Measurements from ENCODE around the gene SEC16A.
"Not testable (repeated sequence)": the region's sequence is repeated elsewhere in the genome, so short reads cannot be mapped to it uniquely, and the experiment has no call there.

Gene SEC16A

DNA sequence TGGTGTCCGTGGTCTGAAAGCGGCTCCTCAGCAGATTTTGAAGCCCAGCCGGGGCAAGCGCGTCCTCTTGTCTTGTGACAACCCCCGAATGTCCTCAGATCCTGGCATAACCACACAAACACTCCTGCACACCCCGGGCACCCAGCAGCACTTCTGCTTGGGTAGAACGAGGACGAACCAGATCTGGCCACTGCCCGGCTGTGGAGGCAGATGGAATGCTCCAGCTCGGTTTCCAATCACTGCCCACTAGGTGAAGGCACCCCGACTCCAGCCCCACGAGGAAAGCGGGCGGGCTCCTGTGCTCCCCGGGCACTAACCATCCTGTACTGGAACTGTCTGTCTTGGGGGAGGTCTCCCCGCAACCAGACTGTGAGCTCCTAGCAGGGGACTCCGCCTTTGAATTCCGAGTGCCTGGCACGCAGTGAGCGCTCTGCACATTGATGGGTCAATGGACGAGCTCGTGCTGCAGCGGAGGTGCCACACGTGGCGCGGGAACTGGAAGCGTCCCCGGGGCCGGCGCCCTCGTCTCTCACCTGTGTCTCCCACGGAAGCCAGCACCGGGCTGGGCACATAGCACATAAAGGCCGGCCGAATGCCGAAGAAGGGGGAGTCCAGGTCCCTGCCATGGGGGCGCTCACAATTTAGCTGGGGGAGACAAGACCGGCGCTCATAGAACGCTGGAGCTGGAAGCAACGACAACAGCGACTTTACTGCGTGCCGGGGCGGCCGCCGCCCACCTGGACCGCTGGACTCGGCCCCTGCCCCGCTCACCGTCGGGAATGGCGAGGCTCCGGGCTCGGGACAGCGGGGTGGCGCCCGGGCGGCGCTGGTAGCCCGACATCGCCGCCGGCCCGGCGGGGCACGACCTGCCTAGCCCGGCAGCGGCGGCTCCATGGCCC is 73.0 kb downstream of the SEC16A start:
- intact Hi-C loops (cut with DNase I): loop anchor here (1.0 to 5.0 kb wide), 2 partner anchors 10 to 72 kb away; partner anchors contain the start of genes SEC16A and SNAPC4
- peak in 4 of 10 donors; percentile 31 to 92 (median 42) for DNase-seq

DNA sequence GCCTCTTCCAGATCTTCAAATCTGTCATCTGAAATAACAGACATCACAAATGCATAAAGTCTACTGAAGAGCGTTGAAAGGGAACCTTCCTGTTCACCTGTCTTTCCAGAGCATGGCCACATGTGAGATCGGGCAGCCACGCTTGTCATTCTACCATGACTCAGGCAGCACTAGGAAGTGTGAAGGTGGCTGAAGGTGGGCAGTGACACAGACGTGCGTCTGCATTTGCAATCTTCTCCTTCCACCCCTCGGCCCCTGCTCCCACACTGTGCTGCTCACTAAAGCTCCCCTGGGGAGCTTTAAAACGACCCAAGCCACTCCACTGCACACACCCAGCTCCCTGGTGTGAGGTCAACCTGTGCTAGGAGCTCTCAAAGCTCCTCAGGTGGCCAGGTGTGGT is 74.9 kb downstream of the SEC16A start:
- DNase-seq: no peak
- intact Hi-C loops (cut with DNase I): no loop called here

- DNase-seq: peak in 1 of 10 donors; percentile 73
- intact Hi-C loops (cut with DNase I): not testable (repeated sequence)
Observed at GRCh38 chr9:136407061-136407460, 75.8 kb downstream of the SEC16A start.

GRCh38 chr9:136405904-136406303 is 76.9 kb downstream of the SEC16A start:
- intact Hi-C loops (cut with DNase I): not testable (repeated sequence)

GRCh38 chr9:136405481-136405880 is 77.4 kb downstream of the SEC16A start:
- intact Hi-C loops (cut with DNase I): no loop called here
- DNase-seq: no peak

More at GRCh38 chr9:136405904-136406303, 76.9 kb downstream of the SEC16A start:
- not testable (repeated sequence) for DNase-seq

- intact Hi-C loops (cut with DNase I): no loop called here
- DNase-seq: peak in 1 of 10 donors; percentile 73
Observed at GRCh38 chr9:136404801-136405136, 78.1 kb downstream of the SEC16A start.

DNA sequence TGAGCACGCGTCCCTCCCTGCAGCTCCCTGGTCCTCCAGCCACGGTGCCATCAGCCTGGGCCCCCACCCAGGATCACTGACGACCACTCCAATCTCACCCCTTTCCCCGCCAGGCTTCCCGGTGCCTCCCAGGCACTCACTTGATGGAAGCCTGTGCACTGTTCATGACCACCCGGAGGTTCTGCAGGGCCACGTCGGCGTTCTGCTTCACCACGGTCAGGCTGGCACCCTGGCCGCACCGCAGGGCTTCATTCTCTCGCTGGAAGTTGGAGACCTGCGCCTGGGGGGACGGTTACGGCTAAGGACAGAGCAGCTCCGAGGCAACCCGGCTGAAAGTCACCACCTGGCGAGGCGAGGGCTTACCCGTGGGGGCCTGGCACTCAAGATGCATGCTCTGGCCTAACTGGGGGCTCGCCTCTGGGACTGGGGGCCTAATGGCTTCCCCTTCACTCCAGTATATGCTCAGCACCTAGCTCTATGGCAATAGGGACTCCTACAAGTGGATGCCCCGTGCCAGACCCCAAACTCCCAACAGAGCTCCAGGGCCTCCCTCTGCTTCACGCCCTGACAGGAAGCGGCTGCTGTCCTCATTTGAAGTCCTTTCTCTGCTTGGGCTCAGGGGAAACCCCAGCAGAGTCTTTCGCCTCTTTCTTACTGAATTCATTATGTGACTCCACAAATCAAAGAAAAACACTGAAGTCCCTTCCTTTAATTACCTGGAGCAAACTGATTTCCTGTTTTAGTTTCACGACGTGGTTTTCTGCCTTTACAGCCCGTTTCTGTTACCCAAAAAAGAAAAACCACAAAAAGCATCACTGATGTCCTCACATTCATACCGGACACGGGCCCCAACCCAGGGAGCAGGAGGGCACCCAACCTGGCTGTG is 78.7 kb downstream of the SEC16A start:
- intact Hi-C loops (cut with DNase I): no loop called here
- peak in 1 of 10 donors; percentile 77 for DNase-seq

DNA sequence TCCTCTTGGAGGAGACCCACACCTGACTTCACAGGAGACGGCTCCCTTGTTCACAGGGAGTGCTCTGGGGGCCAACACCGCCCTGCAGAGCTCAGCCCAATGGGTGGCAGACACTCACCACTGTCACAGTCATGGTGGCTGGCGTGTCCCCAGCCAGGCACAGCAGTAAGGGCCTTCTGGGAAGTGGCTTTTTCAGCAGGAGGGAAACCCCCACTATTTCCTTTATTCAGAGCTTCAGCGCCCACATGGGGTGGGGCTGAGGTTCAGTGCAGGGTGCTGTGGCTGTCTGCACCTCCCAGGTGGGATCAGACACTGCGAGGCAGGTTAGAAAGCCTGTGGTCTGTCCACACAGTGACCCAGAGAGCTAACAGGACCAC is 79.3 kb downstream of the SEC16A start:
- DNase-seq: no peak
- intact Hi-C loops (cut with DNase I): no loop called here

- intact Hi-C loops (cut with DNase I): no loop called here
- DNase-seq: peak in 1 of 10 donors; percentile 82
Observed at GRCh38 chr9:136402067-136402466, 80.8 kb downstream of the SEC16A start.

DNA sequence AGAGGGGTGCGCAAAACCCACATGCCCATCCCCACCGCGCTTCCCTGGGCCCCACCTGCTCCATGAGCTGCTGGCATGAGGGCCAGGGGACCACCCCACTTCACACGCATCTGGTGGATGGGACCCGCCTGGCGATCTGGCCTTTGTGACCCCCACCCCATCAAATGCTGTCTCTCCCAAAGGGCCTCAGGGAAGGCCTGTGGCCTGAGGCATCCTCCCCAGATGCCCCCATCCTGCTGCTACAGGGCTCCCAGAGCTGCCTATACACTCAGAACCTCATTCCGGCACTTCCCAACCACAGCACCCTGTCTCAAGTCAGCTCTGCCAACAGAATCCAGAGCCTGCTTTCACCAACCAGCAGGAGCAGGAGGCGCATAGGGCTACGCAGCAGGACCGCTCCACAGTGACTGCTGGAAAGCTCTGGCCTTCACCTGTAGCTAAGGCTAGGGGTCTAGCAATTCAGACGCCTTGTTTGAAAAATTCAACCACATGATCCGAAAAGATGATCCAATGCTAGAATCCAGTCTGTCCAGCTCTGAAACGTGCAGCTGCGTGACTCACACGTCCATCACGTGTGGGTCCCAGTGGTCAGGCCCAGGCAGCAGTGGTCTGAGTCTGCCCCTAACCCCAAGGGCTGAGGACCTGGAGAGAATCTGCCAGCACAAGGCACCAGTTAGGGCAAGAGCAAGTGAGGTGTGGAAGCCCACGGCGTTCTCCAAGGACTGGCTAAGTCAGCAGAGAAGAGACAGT is 81.5 kb downstream of the SEC16A start:
- intact Hi-C loops (cut with DNase I): loop anchor here (2.0 kb wide), 2 partner anchors 39 to 89 kb away; partner anchors contain the start of gene DNLZ
- DNase-seq: no peak

GRCh38 chr9:136400038-136400834 is 82.6 kb downstream of the SEC16A start, which contains the start of gene SNAPC4:
Gene SNAPC4 (minus strand): TSS chr9:136400170. CDS start chr9:136398428, 1,742 bp downstream.
- peak; percentile 66 to 98 (median 80) for DNase-seq

DNA sequence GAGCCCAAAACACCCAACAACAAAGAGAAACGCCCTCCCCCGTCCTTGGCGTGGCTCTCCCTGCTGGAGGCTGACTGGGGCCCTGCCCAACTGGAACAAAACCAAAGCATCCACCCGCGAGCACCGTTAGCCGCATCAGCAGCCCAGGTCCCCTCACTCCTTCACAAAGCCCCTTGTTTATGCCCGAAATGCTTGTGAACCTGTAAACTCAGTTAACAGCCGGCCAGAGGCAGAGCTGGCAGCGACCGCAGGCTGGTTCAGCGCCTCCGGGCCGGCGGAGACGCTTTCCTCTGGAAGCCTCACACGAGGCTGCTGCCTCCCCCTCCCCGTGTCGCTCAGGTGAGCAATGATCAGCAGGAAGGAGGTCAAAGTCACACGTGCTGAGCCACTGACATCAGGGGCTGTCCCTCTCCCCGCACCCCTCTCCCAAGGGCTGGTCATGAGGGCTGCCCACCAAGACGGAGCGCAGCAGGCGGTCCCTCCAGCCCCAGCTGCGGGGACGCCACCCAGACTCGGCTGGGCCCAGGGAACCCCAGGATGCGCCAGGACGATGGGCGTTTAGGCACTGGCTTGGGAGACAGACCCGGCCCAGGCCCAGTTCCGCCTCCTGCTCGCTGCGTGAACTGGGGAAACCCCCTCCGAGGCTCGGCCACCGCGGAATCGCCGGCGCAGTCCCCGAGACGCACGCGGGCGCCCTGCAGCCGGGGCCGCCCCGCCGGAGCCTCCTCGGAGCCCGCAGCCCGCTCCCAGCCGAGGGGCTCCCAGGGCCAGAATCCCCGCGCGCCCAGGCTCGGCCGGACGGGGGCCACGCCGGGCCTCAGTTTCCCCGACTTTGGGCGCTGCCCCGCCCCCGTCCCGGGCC is 83.4 kb downstream of the SEC16A start:
- intact Hi-C loops (cut with DNase I): loop anchor here (1.0 to 2.0 kb wide), 4 partner anchors 11 to 87 kb away; partner anchors contain the start of genes DNLZ, ENTR1, INPP5E and PMPCA
- DNase-seq: peak in 1 of 10 donors; percentile 81

More at GRCh38 chr9:136400038-136400834, 82.6 kb downstream of the SEC16A start, which contains the start of gene SNAPC4:
- intact Hi-C loops (cut with DNase I): loop anchor here (1.0 to 2.0 kb wide), 4 partner anchors 10 to 87 kb away; partner anchors contain the start of genes DNLZ, ENTR1, INPP5E and PMPCA

DNA sequence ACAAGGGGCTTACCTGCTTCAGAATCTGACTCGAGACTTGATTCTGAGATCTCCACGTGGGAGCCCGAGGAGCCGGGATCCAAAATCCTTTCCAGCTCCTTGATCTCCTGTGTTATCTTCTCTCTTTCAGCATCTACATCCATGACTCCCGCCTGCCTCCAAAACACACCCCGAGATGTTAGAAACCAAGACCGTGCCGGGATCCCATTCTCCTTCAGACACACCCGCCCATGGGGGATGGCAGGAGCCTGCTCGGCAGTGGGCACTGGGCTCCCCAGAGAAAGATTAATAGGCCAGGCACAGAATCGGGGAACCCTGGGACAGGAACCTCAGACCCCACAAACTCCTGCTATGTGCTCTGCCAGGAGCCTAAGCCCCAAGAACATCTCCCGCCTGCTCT is 84.6 kb downstream of the SEC16A start:
- no peak for DNase-seq
- intact Hi-C loops (cut with DNase I): no loop called here

DNA sequence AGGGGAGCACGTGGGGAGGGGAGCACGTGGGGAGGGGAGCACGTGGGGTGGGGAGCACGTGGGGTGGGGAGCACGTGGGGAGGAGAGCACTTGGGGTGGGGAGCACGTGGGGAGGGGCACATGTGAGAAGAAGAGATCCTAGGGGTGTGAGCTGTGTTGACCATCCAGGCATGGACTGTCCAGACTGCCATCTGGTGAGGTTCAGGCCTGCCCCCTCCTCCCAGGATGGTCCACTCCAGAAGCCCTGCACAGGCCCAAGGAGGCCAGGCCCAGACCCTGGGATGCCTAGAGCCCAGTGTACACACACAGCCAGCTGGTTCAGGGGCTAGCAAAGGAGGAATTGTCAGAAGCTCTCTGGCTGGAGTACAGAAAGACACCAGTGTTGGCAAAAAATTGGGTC is 85.2 kb downstream of the SEC16A start:
- DNase-seq: no peak
- intact Hi-C loops (cut with DNase I): no loop called here

- intact Hi-C loops (cut with DNase I): no loop called here
- DNase-seq: no peak
Observed at GRCh38 chr9:136396219-136396515, 86.7 kb downstream of the SEC16A start.

GRCh38 chr9:136395345-136396218 is 87.3 kb downstream of the SEC16A start:
- intact Hi-C loops (cut with DNase I): no loop called here
- peak in 2 of 10 donors; percentile 62 to 77 for DNase-seq

DNA sequence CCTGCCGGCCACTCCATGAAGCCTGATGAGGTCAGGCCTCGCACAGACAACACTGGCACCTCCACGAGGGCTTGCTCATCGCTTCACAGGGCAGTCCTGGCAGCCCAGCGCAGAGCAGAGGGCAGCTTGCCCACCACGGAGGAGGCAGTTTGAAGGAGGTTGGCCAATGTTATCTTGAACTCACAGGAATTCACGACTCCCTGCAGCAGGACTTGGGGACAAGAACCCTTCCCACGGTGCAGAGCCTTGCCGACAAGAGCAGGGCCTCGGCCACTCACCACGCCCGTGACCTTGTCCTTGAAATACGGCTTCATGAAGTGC is 87.9 kb downstream of the SEC16A start:
- intact Hi-C loops (cut with DNase I): no loop called here

More for the DNA sequence above, 87.9 kb downstream of the SEC16A start:
- DNase-seq: peak in 1 of 10 donors; percentile 57

All from posterior cingulate gyrus (tissue), 11 donors.